IMR-90 (cell line): ENCODE results near the gene JAKMIP1. TPM values are rescaled to one million over a fixed set of nuclear protein-coding genes. Genes with fewer than 3 reads are reported as not detected.

Experiments
- ATAC-seq: fragments of 200-7000 bp; cut with Tn5 transposase; 2 replicates; pipeline ENCODE4 v1.9.1; 2020; ENCODE audit warnings: low read depth, mild to moderate bottlenecking, moderate library complexity
- BruUV-seq: library from RNA; stranded (reverse); fragments of 400-500 nt; replicated peaks from 2 replicates; lab custom pipeline; 2021; lab: Mats Ljungman, UMichigan
- CTCF ChIA-PET: fragments of 300-600 bp; formaldehyde crosslinking; extraction: SDS; loops from one replicate; lab custom pipeline; 2021; ENCODE audit warnings: antibody characterized with exemption; lab: Yijun Ruan, JAX
- POLR2A ChIA-PET: fragments of 300-600 bp; sonication (Branson Sonifier 250); formaldehyde crosslinking; loops from one replicate; lab custom pipeline; 2022; ENCODE audit warnings: antibody characterized with exemption; ENCODE audit not compliant: unreplicated experiment; lab: Charles Lee
- DNase-seq: peaks from one replicate; pipeline ENCODE4 v3.0.0; 2013
- H2AFZ ChIP-seq: replicated peaks from 2 replicates; pipeline ENCODE3; 2013; ENCODE audit warnings: low read length, mild to moderate bottlenecking; ENCODE audit not compliant: poor library complexity
- H2AK5ac ChIP-seq: 2 replicates; pipeline ENCODE4 v1.6.1; 2013; ENCODE audit warnings: low read depth, low read length, inconsistent platforms
- H2AK9ac ChIP-seq: replicated peaks from 2 replicates; pipeline ENCODE3; 2013; ENCODE audit warnings: mild to moderate bottlenecking, low read depth, low read length, moderate library complexity; ENCODE audit not compliant: poor library complexity
- H2BK120ac ChIP-seq: 2 replicates; pipeline ENCODE4 v1.6.1; 2013; ENCODE audit warnings: low read depth, low read length, inconsistent platforms
- H2BK15ac ChIP-seq: 3 replicates; pipeline ENCODE4 v1.6.1; 2013; ENCODE audit warnings: low read depth, low read length, inconsistent platforms
- H2BK20ac ChIP-seq: 2 replicates; pipeline ENCODE4 v1.6.1; 2013; ENCODE audit warnings: low read depth, mild to moderate bottlenecking, inconsistent platforms, low read length, moderate library complexity
- H2BK5ac ChIP-seq: 2 replicates; pipeline ENCODE4 v1.6.1; 2013; ENCODE audit warnings: mild to moderate bottlenecking, low read depth, low read length, inconsistent platforms; ENCODE audit not compliant: poor library complexity, severe bottlenecking
- H3K14ac ChIP-seq: replicated peaks from 2 replicates; pipeline ENCODE4 v1.6.1; 2013; ENCODE audit warnings: low read depth, low read length, inconsistent platforms
- H3K18ac ChIP-seq: 2 replicates; pipeline ENCODE4 v1.6.1; 2013; ENCODE audit warnings: low read depth, low read length, control low read depth
- H3K23ac ChIP-seq: 2 replicates; pipeline ENCODE4 v1.6.1; 2013; ENCODE audit warnings: low read depth, low read length, inconsistent platforms
- H3K27ac ChIP-seq: 2 replicates; pipeline ENCODE4 v1.5.1; 2013; ENCODE audit warnings: mild to moderate bottlenecking, control low read depth, low read length; ENCODE audit not compliant: insufficient read depth
- H3K27me3 ChIP-seq: 2 replicates; pipeline ENCODE4 v1.6.1; 2013; ENCODE audit warnings: low read length; ENCODE audit not compliant: control insufficient read depth, insufficient read depth
- H3K36me3 ChIP-seq: 2 replicates; pipeline ENCODE4 v1.6.1; 2013; ENCODE audit warnings: low read length, mixed read lengths; ENCODE audit not compliant: control insufficient read depth, insufficient read depth
- H3K4ac ChIP-seq: 2 replicates; pipeline ENCODE4 v1.6.1; 2013; ENCODE audit warnings: low read depth, low read length, inconsistent platforms
- H3K4me1 ChIP-seq: 2 replicates; pipeline ENCODE4 v1.6.1; 2013; ENCODE audit warnings: low read length, mixed read lengths; ENCODE audit not compliant: control insufficient read depth, insufficient read depth
- H3K4me2 ChIP-seq: 2 replicates; pipeline ENCODE4 v1.6.1; 2013; ENCODE audit warnings: low read depth, mild to moderate bottlenecking, control low read depth, low read length, moderate library complexity
- H3K4me3 ChIP-seq: 2 replicates; pipeline ENCODE4 v1.5.1; 2013; ENCODE audit warnings: low read depth, mild to moderate bottlenecking, control low read depth, low read length, moderate library complexity; ENCODE audit not compliant: insufficient read depth
- H3K56ac ChIP-seq: 2 replicates; pipeline ENCODE4 v1.6.1; 2013; ENCODE audit warnings: low read length, inconsistent platforms; ENCODE audit not compliant: insufficient read depth; ENCODE audit errors: extremely low read depth
- H3K79me1 ChIP-seq, 2 experiments: 2 replicates each; pipeline ENCODE4 v1.6.1; 2013; ENCODE audit warnings: low read length in 2 of 2, inconsistent platforms in 1 of 2, low read depth in 1 of 2
- H3K9ac ChIP-seq: 2 replicates; pipeline ENCODE4 v1.6.1; 2013; ENCODE audit warnings: low read depth, low read length, control low read depth
- H3K9me1 ChIP-seq: 2 replicates; pipeline ENCODE4 v1.6.1; 2013; ENCODE audit warnings: low read length, inconsistent platforms; ENCODE audit not compliant: insufficient read depth
- H3K9me3 ChIP-seq: 2 replicates; pipeline ENCODE4 v1.6.1; 2013; ENCODE audit warnings: low read length; ENCODE audit not compliant: control insufficient read depth, insufficient read depth
- H4K20me1 ChIP-seq: 2 replicates; pipeline ENCODE4 v1.6.1; 2013; ENCODE audit warnings: low read length, inconsistent platforms; ENCODE audit not compliant: insufficient read depth
- H4K5ac ChIP-seq: 2 replicates; pipeline ENCODE4 v1.6.1; 2013; ENCODE audit warnings: mild to moderate bottlenecking, low read depth, low read length, control low read depth
- H4K8ac ChIP-seq, 2 experiments: 2 replicates each; pipeline ENCODE4 v1.6.1; 2013; ENCODE audit warnings: low read depth in 2 of 2, low read length in 2 of 2, control low read depth in 1 of 2, inconsistent platforms in 1 of 2
- H4K91ac ChIP-seq: 2 replicates; pipeline ENCODE4 v1.6.1; 2013; ENCODE audit warnings: low read depth, low read length, inconsistent platforms; ENCODE audit not compliant: insufficient read depth
- BHLHE40 ChIP-seq: fragments of 150-350 bp; IDR thresholded peaks from 2 replicates; pipeline ENCODE4 v1.6.1; 2016; ENCODE audit warnings: mild to moderate bottlenecking, low read depth, low read length
- CEBPB ChIP-seq: IDR thresholded peaks from 2 replicates; pipeline ENCODE4 v1.6.1; 2012; ENCODE audit warnings: low read depth, low read length, improper control_type of control experiment
- CHD1 ChIP-seq: IDR thresholded peaks from 2 replicates; pipeline ENCODE4 v1.6.1; 2012; ENCODE audit warnings: low read depth, low read length, improper control_type of control experiment
- CTCF ChIP-seq: conservative IDR thresholded peaks from 2 replicates; pipeline ENCODE4 v1.5.1; 2012; ENCODE audit warnings: mild to moderate bottlenecking, low read depth, low read length, improper control_type of control experiment
- ELK1 ChIP-seq: fragments of 150-350 bp; IDR thresholded peaks from 2 replicates; pipeline ENCODE4 v1.6.1; 2016; ENCODE audit warnings: low read depth, mild to moderate bottlenecking, low read length, moderate library complexity, borderline replicate concordance
- FOS ChIP-seq: fragments of 150-350 bp; IDR thresholded peaks from 2 replicates; pipeline ENCODE4 v1.6.1; 2016; ENCODE audit warnings: low read depth, low read length
- MAFK ChIP-seq: IDR thresholded peaks from 2 replicates; pipeline ENCODE4 v1.6.1; 2012; ENCODE audit warnings: low read depth, low read length, improper control_type of control experiment
- MAZ ChIP-seq: IDR thresholded peaks from 2 replicates; pipeline ENCODE4 v1.6.1; 2012; ENCODE audit warnings: low read depth, mild to moderate bottlenecking, low read length, improper control_type of control experiment, moderate library complexity, borderline replicate concordance
- MXI1 ChIP-seq: IDR thresholded peaks from 2 replicates; pipeline ENCODE4 v1.6.1; 2012; ENCODE audit warnings: low read depth, mild to moderate bottlenecking, low read length, moderate library complexity, borderline replicate concordance
- NFE2L2 ChIP-seq: fragments of 150-350 bp; IDR thresholded peaks from 2 replicates; pipeline ENCODE4 v1.6.1; 2016; ENCODE audit warnings: low read depth, mild to moderate bottlenecking, low read length
- POLR2A ChIP-seq: IDR thresholded peaks from 2 replicates; pipeline ENCODE4 v1.6.1; 2012; ENCODE audit warnings: mild to moderate bottlenecking, low read depth, low read length
- RAD21 ChIP-seq: IDR thresholded peaks from 2 replicates; pipeline ENCODE4 v1.6.1; 2012; ENCODE audit warnings: low read length, improper control_type of control experiment
- RCOR1 ChIP-seq: IDR thresholded peaks from 2 replicates; pipeline ENCODE4 v1.6.1; 2012; ENCODE audit warnings: mild to moderate bottlenecking, low read length, improper control_type of control experiment; ENCODE audit not compliant: insufficient replicate concordance
- RFX5 ChIP-seq: IDR thresholded peaks from 2 replicates; pipeline ENCODE4 v1.8.0; 2012; ENCODE audit warnings: low read depth, mild to moderate bottlenecking, low read length, moderate library complexity
- SMC3 ChIP-seq: fragments of 150-350 bp; IDR thresholded peaks from 2 replicates; pipeline ENCODE4 v1.6.1; 2016; ENCODE audit warnings: low read depth, mild to moderate bottlenecking, antibody characterized with exemption, low read length, moderate library complexity
- WGBS, 2 experiments: methylation state at CpG; one replicate each; pipeline versions ENCODE4 v1.1.5 to v1.1.7; 2013; ENCODE audit warnings: missing lambda C conversion rate in 2 of 2; ENCODE audit not compliant: insufficient read length in 1 of 2; ENCODE audit errors: extremely low coverage in 2 of 2; 5-methylcytosine and 5-hydroxymethylcytosine counted together
- dilution Hi-C: fragments of 300-500 bp; cut with HindIII; formaldehyde crosslinking; loops from one replicate; pipeline ENCODE4 v1.14.3; 2018; ENCODE audit warnings: low sequenced_read_pairs; ENCODE audit not compliant: unreplicated experiment
- in situ Hi-C: fragments of 300-500 bp; cut with MboI; formaldehyde crosslinking; loops from 3 replicates; pipeline ENCODE4 v1.14.3; 2019; ENCODE audit warnings: low sequenced_read_pairs, inconsistent platforms, mixed read lengths
- intact Hi-C: fragments of 100-400 bp; cut with micrococcal nuclease; formaldehyde crosslinking; loops from 2 replicates; pipeline ENCODE4 v1.10.0; 2022
- polyA plus RNA-seq, 3 experiments: library from polyadenylated mRNA; depleted of rRNA; stranded (reverse); fragments of >200 nt; gene quantifications; 2 replicates each; pipeline ENCODE4 v1.2.3, GENCODE V29; 2012; ENCODE audit warnings: low replicate concordance in 1 of 3
- total RNA-seq: library from RNA; depleted of rRNA; stranded (reverse); fragments of >200 nt; gene quantifications from 2 replicates; pipeline ENCODE4 v1.2.3, GENCODE V29; 2012

JAKMIP1 gene
- total and polyA plus RNA-seq, 2 of the 4 experiments (the other 2 are of a cell fraction) = not detected

- DNase-seq = no peak
- Histone ChIP-seq H2BK120ac (no peak overlapping the region), H3K23ac (no peak overlapping the region), H2AFZ (no peak overlapping the region), H2AK5ac (no peak overlapping the region), H3K9me3 (peaks cover 10% of the 10 kb centered on the region), H2BK20ac (no peak overlapping the region), H3K27me3 (no peaks in the 10 kb centered on the region), H3K4ac (no peak overlapping the region), H2BK5ac (no peak overlapping the region), H4K5ac (no peak overlapping the region), H3K9ac (no peak overlapping the region), H3K4me2 (no peak overlapping the region), H4K8ac (no peak overlapping the region), H4K20me1 (no peaks in the 10 kb centered on the region), H3K56ac (no peak overlapping the region), H3K4me1 (no peaks in the 10 kb centered on the region), H3K4me3 (no peak overlapping the region), H2BK15ac (no peak overlapping the region), H3K79me1 (no peaks in the 10 kb centered on the region), H3K27ac (no peak overlapping the region), H3K36me3 (no peaks in the 10 kb centered on the region), H4K91ac (no peak overlapping the region), H2AK9ac (no peak overlapping the region), H3K14ac (no peak overlapping the region), H3K9me1 (no peaks in the 10 kb centered on the region), H3K18ac (no peak overlapping the region)
- ChIA-PET CTCF (no interaction called here), POLR2A (no interaction called here)
- in situ Hi-C loops = no loop called here
- 8% methylated on average over 2 of the region's 9 CpGs; no CpG with 5 or more reads in 1 of the 2 experiments for WGBS, 2 experiments
- intact Hi-C loops = no loop called here
- no TSS peak for BruUV-seq
- dilution Hi-C loops = no loop called here
- ATAC-seq = no peak
- TF ChIP-seq CEBPB (no peak), SMC3 (no peak), POLR2A (no peak), RFX5 (no peak), CTCF (no peak), RAD21 (no peak), ELK1 (no peak), MAFK (no peak), NFE2L2 (no peak), FOS (no peak), MAZ (no peak), CHD1 (no peak), MXI1 (no peak), BHLHE40 (no peak), RCOR1 (no peak)
Observed at GRCh38 chr4:6172093-6172926, 28.0 kb downstream of the JAKMIP1 start.
